Tibial nerve (tissue), 4 donors: Measurements from ENCODE around the gene STK10. TPM values are rescaled to one million over a fixed set of nuclear protein-coding genes. Genes with fewer than 3 reads are reported as not detected.

Experiments
- DNase-seq, 2 donors: peaks; one replicate each; pipeline ENCODE4 v3.0.0-alpha.2; 2019; ENCODE audit warnings: low spot score in 2 of 2
- H3K27ac ChIP-seq, 4 donors: fragments of 200-600 bp; sonication (generic) in 3 of 4; one replicate each; pipeline ENCODE4 v1.5.1; 2017 to 2019; ENCODE audit warnings: mild to moderate bottlenecking in 1 of 4
- H3K27me3 ChIP-seq, 2 donors: fragments of 200-600 bp; sonication (generic) in 1 of 2; one replicate each; pipeline versions ENCODE4 v1.5.1 to v1.6.0; 2017 to 2019
- H3K36me3 ChIP-seq, 3 donors: fragments of 200-600 bp; sonication (generic); one replicate each; pipeline ENCODE4 v1.5.1; 2018 to 2019
- H3K4me1 ChIP-seq, 4 donors: fragments of 200-600 bp; sonication (generic) in 3 of 4; one replicate each; pipeline ENCODE4 v1.5.1; 2017 to 2019
- H3K4me3 ChIP-seq, 4 donors: fragments of 200-600 bp; sonication (generic) in 3 of 4; one replicate each; pipeline ENCODE4 v1.5.1; 2017 to 2019; ENCODE audit warnings: mild to moderate bottlenecking in 1 of 4, moderate library complexity in 1 of 4
- H3K9me3 ChIP-seq, 4 donors: fragments of 200-600 bp; sonication (generic) in 3 of 4; one replicate each; pipeline ENCODE4 v1.5.1; 2017 to 2019
- CTCF ChIP-seq, 5 experiments: fragments of 200-600 bp in 3 of 5; fragments of 450-650 bp in 2 of 5; sonication (generic) in 3 of 5; IDR thresholded peaks; one replicate each; pipeline ENCODE4 v1.5.1; 2016 to 2019; ENCODE audit warnings: antibody characterized with exemption in 5 of 5, mild to moderate bottlenecking in 3 of 5, moderate library complexity in 2 of 5
- EP300 ChIP-seq, 2 donors: sonication (generic); formaldehyde crosslinking; IDR thresholded peaks; one replicate each; pipeline ENCODE4 v1.6.1; 2017; ENCODE audit warnings: antibody characterized with exemption in 2 of 2, mild to moderate bottlenecking in 1 of 2
- POLR2A ChIP-seq, 2 donors: fragments of 450-650 bp; IDR thresholded peaks; one replicate each; pipeline ENCODE4 v1.6.1; 2017; ENCODE audit warnings: antibody characterized with exemption in 2 of 2, mild to moderate bottlenecking in 2 of 2, moderate library complexity in 2 of 2
- WGBS, 2 donors: methylation state at CpG; one replicate each; pipeline ENCODE4 v1.1.5; 2018; 5-methylcytosine and 5-hydroxymethylcytosine counted together
- total RNA-seq, 4 donors: library from RNA; depleted of rRNA; stranded (reverse); fragments of >200 nt; gene quantifications; one replicate each; pipeline ENCODE4 v1.1.0, GENCODE V29; 2016

The STK10 gene
- total RNA-seq, 4 donors from 2014 or later: 35.4 to 75.6 (median 48.0) TPM

- Histone ChIP-seq H3K27ac (peak overlapping the region in 1 of 4 donors; percentile 45), H3K27me3 (no peaks in the 10 kb centered on the region), H3K4me3 (no peak overlapping the region), H3K36me3 (peaks cover 0 to 15% (median 0%) of the 10 kb centered on the region in 3 donors), H3K9me3 (no peaks in the 10 kb centered on the region), H3K4me1 (peaks cover 0 to 31% (median 0%) of the 10 kb centered on the region in 4 donors)
- TF ChIP-seq EP300 (IDR thresholded peaks at IDR 0.05) (no peak), CTCF (IDR thresholded peaks at IDR 0.05) (no peak), POLR2A (IDR thresholded peaks at IDR 0.05) (no peak)
- no peak for DNase-seq
- WGBS, 2 donors: 92 to 97% methylated on average over 2 of the region's 2 CpGs
Observed at GRCh38 chr5:172131690-172132089, 56.3 kb downstream of the STK10 start.

GRCh38 chr5:172129256-172129910 lies 58.6 kb downstream of the STK10 start:
- Histone ChIP-seq H3K27me3 (no peaks in the 10 kb centered on the region), H3K9me3 (no peaks in the 10 kb centered on the region), H3K4me1 (peaks cover 0 to 31% (median 0%) of the 10 kb centered on the region in 4 donors), H3K27ac (peak overlapping the region in 2 of 4 donors; percentile 20 to 33), H3K36me3 (peaks cover 0 to 36% (median 0%) of the 10 kb centered on the region in 3 donors), H3K4me3 (no peak overlapping the region)
- TF ChIP-seq EP300 (IDR thresholded peaks at IDR 0.05) (no peak), POLR2A (IDR thresholded peaks at IDR 0.05) (no peak), CTCF (IDR thresholded peaks at IDR 0.05) (no peak)
- WGBS, 2 donors: 73 to 81% methylated on average over 10 of the region's 10 CpGs
- DNase-seq: no peak

- Histone ChIP-seq H3K9me3 (no peaks in the 10 kb centered on the region), H3K27me3 (no peaks in the 10 kb centered on the region), H3K4me3 (no peak overlapping the region), H3K4me1 (peaks cover 0 to 30% (median 0%) of the 10 kb centered on the region in 4 donors), H3K27ac (no peak overlapping the region), H3K36me3 (peaks cover 0 to 36% (median 0%) of the 10 kb centered on the region in 3 donors)
- 97 to 100% methylated on average over 3 to 5 of the region's 5 CpGs for WGBS, 2 donors
- no peak for DNase-seq
- TF ChIP-seq CTCF (IDR thresholded peaks at IDR 0.05) (no peak), EP300 (IDR thresholded peaks at IDR 0.05) (no peak), POLR2A (IDR thresholded peaks at IDR 0.05) (no peak)
Observed at GRCh38 chr5:172127581-172127980, 60.4 kb downstream of the STK10 start.

- no peaks in the 10 kb centered on the region for H3K9me3 ChIP-seq
- H3K27me3 ChIP-seq: no peaks in the 10 kb centered on the region
- 4 to 12% methylated on average over 4 of the region's 4 CpGs for WGBS, 2 donors
- TF ChIP-seq CTCF (IDR thresholded peaks at IDR 0.05): peak in 4 of 5 experiments; percentile 31 to 55 (median 41)
- peak in 1 of 2 donors; percentile 58 for TF ChIP-seq EP300 (IDR thresholded peaks at IDR 0.05)
- TF ChIP-seq POLR2A (IDR thresholded peaks at IDR 0.05): no peak
- H3K27ac ChIP-seq: peak overlapping the region in 2 of 4 donors; percentile 38 to 63
- DNase-seq: peak; percentile 65 to 77
- peaks cover 0 to 30% (median 0%) of the 10 kb centered on the region in 4 donors for H3K4me1 ChIP-seq
- peaks cover 0 to 31% (median 0%) of the 10 kb centered on the region in 3 donors for H3K36me3 ChIP-seq
- no peak overlapping the region for H3K4me3 ChIP-seq
Observed at GRCh38 chr5:172123269-172123692, 64.7 kb downstream of the STK10 start.

GRCh38 chr5:172119921-172120688 lies 67.9 kb downstream of the STK10 start:
- no peaks in the 10 kb centered on the region for H3K9me3 ChIP-seq
- H3K36me3 ChIP-seq: peaks cover 0 to 29% (median 0%) of the 10 kb centered on the region in 3 donors
- H3K27me3 ChIP-seq: no peaks in the 10 kb centered on the region
- peak overlapping the region in 2 of 4 donors; percentile 19 to 66 for H3K27ac ChIP-seq
- H3K4me3 ChIP-seq: no peak overlapping the region
- peaks cover 0 to 37% (median 0%) of the 10 kb centered on the region in 4 donors for H3K4me1 ChIP-seq
- TF ChIP-seq CTCF (IDR thresholded peaks at IDR 0.05) (no peak), POLR2A (IDR thresholded peaks at IDR 0.05) (no peak)
- no peak for DNase-seq
- 80 to 86% methylated on average over 8 to 11 of the region's 12 CpGs for WGBS, 2 donors
